BLaER1 treated with 17β-estradiol and CSF1 and Interleukin-3, amounts not matched to agents 10 nM and 100 nM (cell line): ENCODE results near the gene DPM3.

Source experiments
- H3K27ac ChIP-seq, 11 experiments: shearing (Covaris generic); formaldehyde crosslinking; 2 replicates each; pipeline ENCODE4 v1.8.1; 2022
- H3K27me3 ChIP-seq, 11 experiments: shearing (Covaris generic); formaldehyde crosslinking; 2 replicates each; pipeline ENCODE4 v1.8.1; 2022
- H3K36me3 ChIP-seq, 11 experiments: shearing (Covaris generic); formaldehyde crosslinking; 2 replicates each; pipeline ENCODE4 v1.8.1; 2022
- H3K4me1 ChIP-seq, 10 experiments: shearing (Covaris generic); formaldehyde crosslinking; 2 replicates each; pipeline ENCODE4 v1.8.1; 2022
- H3K4me2 ChIP-seq, 11 experiments: shearing (Covaris generic); formaldehyde crosslinking; 2 replicates each; pipeline ENCODE4 v1.8.1; 2022
- H3K4me3 ChIP-seq, 10 experiments: shearing (Covaris generic); formaldehyde crosslinking; 2 replicates each; pipeline ENCODE4 v1.8.1; 2022
- H3K9ac ChIP-seq, 11 experiments: shearing (Covaris generic); formaldehyde crosslinking; 2 replicates each; pipeline ENCODE4 v1.8.1; 2022
- H3K9me3 ChIP-seq, 11 experiments: shearing (Covaris generic); formaldehyde crosslinking; replicated peaks in 1 of 11; 2 replicates each; pipeline ENCODE4 v1.8.1; 2022
- H4K20me1 ChIP-seq, 11 experiments: shearing (Covaris generic); formaldehyde crosslinking; 2 replicates each; pipeline ENCODE4 v1.8.1; 2022
- Cebpa-rat ChIP-seq, 11 experiments: shearing (Covaris generic); IDR thresholded peaks; 2 replicates each; pipeline ENCODE4 v1.8.1; 2022

Gene DPM3

GRCh38 chr1:155145491-155145890 lies 5.2 kb upstream of the DPM3 start:
- Histone ChIP-seq H3K4me3 (no peak overlapping the region), H3K4me1 (peaks cover 0 to 9% (median 5%) of the 10 kb centered on the region in 10 experiments; a peak in 9 of 20 replicates), H3K27ac (no peak overlapping the region), H3K36me3 (no peaks in the 10 kb centered on the region), H4K20me1 (no peaks in the 10 kb centered on the region), H3K9me3 (peaks cover 0 to 18% (median 0%) of the 10 kb centered on the region in 11 experiments; a peak in 6 of 22 replicates), H3K9ac (no peak overlapping the region), H3K27me3 (no peaks in the 10 kb centered on the region), H3K4me2 (no peak overlapping the region)
- no peak for TF ChIP-seq Cebpa-rat (IDR thresholded peaks at IDR 0.05)

- Histone ChIP-seq H3K9ac (no peak overlapping the region), H3K4me1 (peaks cover 27 to 37% (median 35%) of the 10 kb centered on the region in 10 experiments), H3K4me2 (no peak overlapping the region), H4K20me1 (peaks cover 0 to 16% (median 0%) of the 10 kb centered on the region in 11 experiments; a peak in 6 of 22 replicates), H3K27ac (peak overlapping the region in 2 of 11 experiments; percentile 43 to 84; a peak in 3 of 22 replicates), H3K36me3 (peaks cover 7 to 21% (median 14%) of the 10 kb centered on the region in 11 experiments; a peak in 16 of 22 replicates), H3K27me3 (no peaks in the 10 kb centered on the region), H3K4me3 (no peak overlapping the region), H3K9me3 (peaks cover 0 to 18% (median 0%) of the 10 kb centered on the region in 11 experiments; a peak in 6 of 22 replicates)
- TF ChIP-seq Cebpa-rat (IDR thresholded peaks at IDR 0.05) = no peak
Observed at GRCh38 chr1:155141749-155142148, 1.4 kb upstream of the DPM3 start.

- no peak for TF ChIP-seq Cebpa-rat (IDR thresholded peaks at IDR 0.05)
- peak overlapping the region; percentile 75 to 89 (median 87); a peak in 21 of 22 replicates for H3K9ac ChIP-seq
- H3K9me3 ChIP-seq = peaks cover 0 to 18% (median 0%) of the 10 kb centered on the region in 11 experiments; a peak in 6 of 22 replicates
- peak overlapping the region; percentile 64 to 93 (median 88) for H3K4me3 ChIP-seq
- H4K20me1 ChIP-seq = peaks cover 0 to 16% (median 0%) of the 10 kb centered on the region in 11 experiments; a peak in 6 of 22 replicates
- H3K27ac ChIP-seq = peak overlapping the region in 10 of 11 experiments; percentile 72 to 86 (median 80); a peak in 17 of 22 replicates
- H3K4me1 ChIP-seq = peaks cover 29 to 40% (median 37%) of the 10 kb centered on the region in 10 experiments
- H3K4me2 ChIP-seq = peak overlapping the region; percentile 81 to 99 (median 95)
- H3K27me3 ChIP-seq = no peaks in the 10 kb centered on the region
- peaks cover 7 to 21% (median 14%) of the 10 kb centered on the region in 11 experiments; a peak in 16 of 22 replicates for H3K36me3 ChIP-seq
Observed at GRCh38 chr1:155140630-155140953, 261 bp upstream of the DPM3 start.

GRCh38 chr1:155137154-155137949 lies 3.0 kb downstream of the DPM3 start:
- peak overlapping the region; percentile 68 to 81 (median 72) for H3K4me3 ChIP-seq
- TF ChIP-seq Cebpa-rat (IDR thresholded peaks at IDR 0.05) = no peak
- no peaks in the 10 kb centered on the region for H3K27me3 ChIP-seq
- H4K20me1 ChIP-seq = peaks cover 0 to 16% (median 0%) of the 10 kb centered on the region in 11 experiments; a peak in 6 of 22 replicates
- peaks cover 45 to 56% (median 53%) of the 10 kb centered on the region in 10 experiments for H3K4me1 ChIP-seq
- peaks cover 0 to 16% (median 0%) of the 10 kb centered on the region in 11 experiments; a peak in 6 of 22 replicates for H3K9me3 ChIP-seq
- peak overlapping the region in 10 of 11 experiments; percentile 80 to 97 (median 90); a peak in 20 of 22 replicates for H3K27ac ChIP-seq
- peak overlapping the region; percentile 79 to 94 (median 88); a peak in 21 of 22 replicates for H3K9ac ChIP-seq
- peaks cover 13 to 45% (median 29%) of the 10 kb centered on the region in 11 experiments for H3K36me3 ChIP-seq
- H3K4me2 ChIP-seq = peak overlapping the region; percentile 81 to 99 (median 94)

- Histone ChIP-seq H3K4me1 (peaks cover 46 to 60% (median 56%) of the 10 kb centered on the region in 10 experiments), H4K20me1 (peaks cover 0 to 16% (median 0%) of the 10 kb centered on the region in 11 experiments; a peak in 6 of 22 replicates), H3K4me2 (peak overlapping the region; percentile 81 to 99 (median 94)), H3K27ac (peak overlapping the region in 10 of 11 experiments; percentile 80 to 97 (median 90); a peak in 20 of 22 replicates), H3K4me3 (peak overlapping the region; percentile 68 to 81 (median 72)), H3K9me3 (peaks cover 0 to 10% (median 0%) of the 10 kb centered on the region in 11 experiments; a peak in 6 of 22 replicates), H3K9ac (peak overlapping the region; percentile 79 to 94 (median 88)), H3K27me3 (no peaks in the 10 kb centered on the region), H3K36me3 (peaks cover 13 to 49% (median 33%) of the 10 kb centered on the region in 11 experiments)
- TF ChIP-seq Cebpa-rat (IDR thresholded peaks at IDR 0.05) = no peak
Observed at GRCh38 chr1:155136748-155137147, 3.6 kb downstream of the DPM3 start.

GRCh38 chr1:155135415-155136028 lies 4.8 kb downstream of the DPM3 start, which contains the start of gene SLC50A1:
TSS of gene SLC50A1 (plus strand) at chr1:155135852. CDS start at chr1:155135912, 60 bp downstream.
- peak within 1 kb of the TSS; percentile 80 to 97 (median 91) for H3K27ac ChIP-seq
- H3K9me3 ChIP-seq = no peaks in the 10 kb centered on the region
- H3K27me3 ChIP-seq = no peaks in the 10 kb centered on the region
- peaks cover 51 to 69% (median 63%) of the 10 kb centered on the region in 10 experiments for H3K4me1 ChIP-seq
- H3K36me3 ChIP-seq = peaks cover 13 to 57% (median 41%) of the 10 kb centered on the region in 11 experiments
- no peak for TF ChIP-seq Cebpa-rat (IDR thresholded peaks at IDR 0.05)
- H3K4me2 ChIP-seq = peak within 1 kb of the TSS; percentile 81 to 99 (median 94)
- peaks cover 0 to 16% (median 0%) of the 10 kb centered on the region in 11 experiments; a peak in 6 of 22 replicates for H4K20me1 ChIP-seq
- H3K9ac ChIP-seq = peak within 1 kb of the TSS; percentile 79 to 94 (median 88)
- peak within 1 kb of the TSS; percentile 68 to 81 (median 72) for H3K4me3 ChIP-seq

- Histone ChIP-seq H3K9me3 (no peaks in the 10 kb centered on the region), H3K27me3 (peaks cover 0 to 1% (median 0%) of the 10 kb centered on the region in 11 experiments; a peak in 1 of 22 replicates), H3K27ac (peak overlapping the region; percentile 80 to 97 (median 91)), H3K4me3 (peak overlapping the region; percentile 68 to 81 (median 72)), H3K9ac (peak overlapping the region; percentile 79 to 94 (median 88)), H3K36me3 (peaks cover 13 to 57% (median 41%) of the 10 kb centered on the region in 11 experiments), H3K4me1 (peaks cover 54 to 73% (median 68%) of the 10 kb centered on the region in 10 experiments), H3K4me2 (peak overlapping the region; percentile 81 to 99 (median 94)), H4K20me1 (peaks cover 0 to 16% (median 0%) of the 10 kb centered on the region in 11 experiments; a peak in 6 of 22 replicates)
- no peak for TF ChIP-seq Cebpa-rat (IDR thresholded peaks at IDR 0.05)
Observed at GRCh38 chr1:155134880-155135414, 5.4 kb downstream of the DPM3 start.

- Histone ChIP-seq H4K20me1 (peaks cover 0 to 16% (median 0%) of the 10 kb centered on the region in 11 experiments; a peak in 6 of 22 replicates), H3K27ac (peak overlapping the region in 9 of 11 experiments; percentile 84 to 97 (median 93); a peak in 12 of 22 replicates), H3K27me3 (peaks cover 0 to 7% (median 0%) of the 10 kb centered on the region in 11 experiments; a peak in 2 of 22 replicates), H3K36me3 (peaks cover 13 to 57% (median 41%) of the 10 kb centered on the region in 11 experiments), H3K4me3 (0 out of 20 replicates have a peak overlapping the region, but pooled peaks of 1 of the 10 experiments have one; percentile 73), H3K9me3 (no peaks in the 10 kb centered on the region), H3K4me2 (peak overlapping the region; percentile 81 to 99 (median 94); a peak in 19 of 22 replicates), H3K9ac (peak overlapping the region in 9 of 11 experiments; percentile 4 to 94 (median 84); a peak in 11 of 22 replicates), H3K4me1 (peaks cover 57 to 76% (median 68%) of the 10 kb centered on the region in 10 experiments)
- TF ChIP-seq Cebpa-rat (IDR thresholded peaks at IDR 0.05) = no peak
Observed at GRCh38 chr1:155134322-155134721, 6.0 kb downstream of the DPM3 start.
